Stimulated activated CD8-positive, alpha-beta memory T cell treated with anti-CD3 and anti-CD28 coated beads, Interleukin-7, amount 100 ng/mL, for 24 hours (primary cell): ENCODE data around the gene NPC1.
"Not testable (repeated sequence)": the region's sequence is repeated elsewhere in the genome, so short reads cannot be mapped to it uniquely, and the experiment has no call there.

Experiments used
- DNase-seq: peaks from one replicate; pipeline ENCODE4 v3.0.0-alpha.2; 2020; ENCODE audit warnings: low read depth

NPC1 gene

GRCh38 chr18:23586249-23587196 is at the start of gene NPC1:
Gene NPC1 (minus strand): TSS chr18:23586506. CDS start chr18:23586343, 163 bp downstream.
- peak; percentile 80 for DNase-seq

- no peak for DNase-seq
These were observed 49.7 kb upstream of the NPC1 start for GRCh38 chr18:23636071-23636399.

GRCh38 chr18:23635283-23636070 is 49.2 kb upstream of the NPC1 start:
- no peak for DNase-seq

- no peak for DNase-seq
These were observed 48.4 kb upstream of the NPC1 start for GRCh38 chr18:23634692-23635091.

- no peak for DNase-seq
These were observed 46.3 kb upstream of the NPC1 start for GRCh38 chr18:23632615-23633014.

GRCh38 chr18:23631746-23632145 is 45.4 kb upstream of the NPC1 start:
- no peak for DNase-seq

GRCh38 chr18:23631312-23631711 is 45.0 kb upstream of the NPC1 start:
- no peak for DNase-seq

- no peak for DNase-seq
These were observed 43.2 kb upstream of the NPC1 start for GRCh38 chr18:23629444-23629946.

GRCh38 chr18:23627970-23628369 is 41.7 kb upstream of the NPC1 start:
- DNase-seq: no peak

GRCh38 chr18:23627321-23627720 is 41.0 kb upstream of the NPC1 start:
- DNase-seq: no peak

GRCh38 chr18:23626451-23627279 is 40.4 kb upstream of the NPC1 start:
- no peak for DNase-seq

GRCh38 chr18:23623040-23623439 is 36.7 kb upstream of the NPC1 start:
- no peak for DNase-seq

- DNase-seq: no peak
These were observed 33.1 kb upstream of the NPC1 start for GRCh38 chr18:23619388-23619881.

- no peak for DNase-seq
These were observed 32.6 kb upstream of the NPC1 start for GRCh38 chr18:23618862-23619387.

- DNase-seq: no peak
These were observed 31.2 kb upstream of the NPC1 start for GRCh38 chr18:23617412-23618014.

GRCh38 chr18:23616258-23616657 is 30.0 kb upstream of the NPC1 start:
- no peak for DNase-seq

- DNase-seq: no peak
These were observed 28.6 kb upstream of the NPC1 start for GRCh38 chr18:23614891-23615290.

GRCh38 chr18:23614413-23614812 is 28.1 kb upstream of the NPC1 start:
- no peak for DNase-seq

- DNase-seq: not testable (repeated sequence)
These were observed 26.8 kb upstream of the NPC1 start for GRCh38 chr18:23613091-23613475.

- no peak for DNase-seq
These were observed 26.3 kb upstream of the NPC1 start for GRCh38 chr18:23612434-23613090.
